ENCODE results near the gene SND1.

The SND1 gene

GRCh38 chr7:127651556-127652332 lies at the start of gene SND1:
TSS of gene SND1 (plus strand) at chr7:127652194. CDS start at chr7:127652374, 180 bp downstream.
- peak; percentile 99 for DNase-seq

- DNase-seq = no peak
Measured at GRCh38 chr7:127608446-127608845, 43.5 kb upstream of the SND1 start.

- DNase-seq = no peak
Measured at GRCh38 chr7:127609297-127609696, 42.7 kb upstream of the SND1 start.

- DNase-seq = no peak
Measured at GRCh38 chr7:127612263-127612662, 39.7 kb upstream of the SND1 start.

GRCh38 chr7:127616724-127617123 lies 35.3 kb upstream of the SND1 start:
- no peak for DNase-seq

- no peak for DNase-seq
Measured at GRCh38 chr7:127618042-127618441, 34.0 kb upstream of the SND1 start, which contains the start of gene PAX4. TSS of gene PAX4 (minus strand) at chr7:127618142. CDS start at chr7:127615928, 2,214 bp downstream.

GRCh38 chr7:127618775-127619174 lies 33.2 kb upstream of the SND1 start:
- no peak for DNase-seq

GRCh38 chr7:127619681-127620405 lies 32.2 kb upstream of the SND1 start:
- DNase-seq = no peak

- no peak for DNase-seq
Measured at GRCh38 chr7:127620406-127621233, 31.4 kb upstream of the SND1 start.

- no peak for DNase-seq
Measured at GRCh38 chr7:127625331-127625730, 26.7 kb upstream of the SND1 start.

GRCh38 chr7:127628445-127628844 lies 23.5 kb upstream of the SND1 start:
- DNase-seq = no peak

GRCh38 chr7:127629268-127629854 lies 22.6 kb upstream of the SND1 start:
- DNase-seq = peak; percentile 16

- no peak for DNase-seq
Measured at GRCh38 chr7:127632276-127632910, 19.6 kb upstream of the SND1 start.

GRCh38 chr7:127635659-127636285 lies 16.2 kb upstream of the SND1 start:
- DNase-seq = no peak

- DNase-seq = no peak
Measured at GRCh38 chr7:127638197-127638596, 13.8 kb upstream of the SND1 start.

GRCh38 chr7:127644484-127644883 lies 7.5 kb upstream of the SND1 start:
- DNase-seq = no peak

- DNase-seq = no peak
Measured at GRCh38 chr7:127647636-127648035, 4.4 kb upstream of the SND1 start.

GRCh38 chr7:127648986-127649385 lies 3.0 kb upstream of the SND1 start:
- DNase-seq = no peak

- DNase-seq = no peak
Measured at GRCh38 chr7:127650847-127651555, 993 bp upstream of the SND1 start.

- no peak for DNase-seq
Measured at GRCh38 chr7:127652333-127653248, 597 bp downstream of the SND1 start.
